HCEC 1CT (cell line): ENCODE data around the gene BCLAF1.

ENCODE experiments used
- DNase-seq: peaks from one replicate; pipeline ENCODE4 v3.0.0-alpha.2; 2017

Gene BCLAF1, protein sequence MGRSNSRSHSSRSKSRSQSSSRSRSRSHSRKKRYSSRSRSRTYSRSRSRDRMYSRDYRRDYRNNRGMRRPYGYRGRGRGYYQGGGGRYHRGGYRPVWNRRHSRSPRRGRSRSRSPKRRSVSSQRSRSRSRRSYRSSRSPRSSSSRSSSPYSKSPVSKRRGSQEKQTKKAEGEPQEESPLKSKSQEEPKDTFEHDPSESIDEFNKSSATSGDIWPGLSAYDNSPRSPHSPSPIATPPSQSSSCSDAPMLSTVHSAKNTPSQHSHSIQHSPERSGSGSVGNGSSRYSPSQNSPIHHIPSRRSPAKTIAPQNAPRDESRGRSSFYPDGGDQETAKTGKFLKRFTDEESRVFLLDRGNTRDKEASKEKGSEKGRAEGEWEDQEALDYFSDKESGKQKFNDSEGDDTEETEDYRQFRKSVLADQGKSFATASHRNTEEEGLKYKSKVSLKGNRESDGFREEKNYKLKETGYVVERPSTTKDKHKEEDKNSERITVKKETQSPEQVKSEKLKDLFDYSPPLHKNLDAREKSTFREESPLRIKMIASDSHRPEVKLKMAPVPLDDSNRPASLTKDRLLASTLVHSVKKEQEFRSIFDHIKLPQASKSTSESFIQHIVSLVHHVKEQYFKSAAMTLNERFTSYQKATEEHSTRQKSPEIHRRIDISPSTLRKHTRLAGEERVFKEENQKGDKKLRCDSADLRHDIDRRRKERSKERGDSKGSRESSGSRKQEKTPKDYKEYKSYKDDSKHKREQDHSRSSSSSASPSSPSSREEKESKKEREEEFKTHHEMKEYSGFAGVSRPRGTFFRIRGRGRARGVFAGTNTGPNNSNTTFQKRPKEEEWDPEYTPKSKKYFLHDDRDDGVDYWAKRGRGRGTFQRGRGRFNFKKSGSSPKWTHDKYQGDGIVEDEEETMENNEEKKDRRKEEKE

DNA sequence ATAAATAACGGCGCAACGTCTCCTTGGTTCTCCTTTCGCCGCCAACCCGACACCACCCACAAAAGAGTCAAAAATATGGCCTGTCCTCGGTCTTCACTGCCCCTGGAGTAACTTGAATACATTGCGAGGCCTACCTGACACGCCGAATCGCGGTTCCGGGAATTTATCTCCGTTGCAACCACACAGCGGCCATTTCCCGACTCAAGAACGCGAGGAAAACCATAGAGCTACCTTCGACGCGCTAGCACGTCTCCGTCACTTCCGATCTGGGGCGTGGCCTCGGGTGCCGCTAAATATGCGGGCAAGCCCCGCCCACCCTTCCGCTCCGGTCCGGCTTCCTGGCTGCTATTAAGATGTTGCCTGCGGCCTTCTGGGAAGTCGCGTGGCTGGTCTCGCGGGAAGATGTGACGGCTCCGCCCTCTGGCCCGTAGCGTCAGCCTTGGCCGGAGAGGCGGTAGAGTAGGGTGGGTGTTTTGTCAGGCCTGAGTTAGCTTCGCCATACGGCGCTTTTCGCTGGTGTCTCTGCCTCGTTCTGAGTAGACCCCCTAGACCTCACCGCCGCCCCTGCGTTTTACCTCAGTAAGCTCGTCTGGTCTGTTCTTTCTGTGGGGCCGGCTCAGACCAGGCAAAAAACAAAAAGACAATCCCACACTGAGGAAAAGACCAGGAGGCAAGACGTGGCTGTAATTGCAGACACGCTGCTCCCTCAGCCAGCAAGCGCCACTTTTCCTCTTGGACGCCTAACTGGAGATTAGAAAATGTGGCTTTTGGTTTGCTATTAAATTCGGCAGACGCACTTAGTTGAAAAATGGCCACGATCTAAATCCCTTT is at the start of gene BCLAF1:
Gene BCLAF1 (minus strand): TSS at position 268 of the 831 bp plus-strand sequence. CDS start 9,980 bp downstream, outside the sequence.
- peak; percentile 99 for DNase-seq

DNA sequence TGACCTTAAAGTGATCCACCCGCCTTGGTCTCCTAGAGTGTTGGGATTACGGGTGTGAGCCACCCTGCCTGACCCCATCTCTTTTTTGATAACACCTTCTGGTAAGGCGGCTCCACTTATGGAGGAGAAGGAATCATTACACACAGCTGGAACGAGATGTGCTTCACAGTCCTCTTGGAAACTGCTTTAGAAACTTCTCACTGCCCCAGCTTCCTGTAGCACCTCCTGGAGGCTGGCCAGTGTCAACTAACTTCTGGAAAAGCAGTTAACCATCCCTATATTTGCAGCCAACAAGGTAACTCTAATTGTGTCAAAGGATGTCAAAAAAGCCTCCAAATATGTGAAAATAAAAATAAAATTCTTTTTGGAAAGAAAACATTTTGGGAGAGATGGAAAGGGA is 48.8 kb upstream of the BCLAF1 start:
- DNase-seq, result no peak

DNA sequence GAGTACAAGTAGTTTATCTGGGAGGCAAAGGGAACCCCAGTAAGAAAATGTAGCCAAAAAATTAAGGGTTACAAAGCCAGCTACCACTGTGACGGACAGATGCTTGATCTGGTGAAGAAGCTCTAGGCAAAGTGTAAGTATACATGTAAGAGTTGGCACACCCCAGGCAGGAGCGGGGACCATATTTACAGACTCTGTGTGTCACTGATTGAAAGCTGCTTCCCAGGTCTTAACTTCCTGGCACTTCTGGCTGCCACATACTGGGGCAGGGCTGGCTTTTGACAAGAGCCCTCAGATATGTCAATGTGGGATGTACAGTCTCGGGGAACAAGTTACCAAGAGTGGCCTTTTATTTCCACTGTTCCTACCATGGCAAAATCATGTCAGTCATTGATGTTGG is 48.0 kb upstream of the BCLAF1 start:
- DNase-seq, result no peak

DNA sequence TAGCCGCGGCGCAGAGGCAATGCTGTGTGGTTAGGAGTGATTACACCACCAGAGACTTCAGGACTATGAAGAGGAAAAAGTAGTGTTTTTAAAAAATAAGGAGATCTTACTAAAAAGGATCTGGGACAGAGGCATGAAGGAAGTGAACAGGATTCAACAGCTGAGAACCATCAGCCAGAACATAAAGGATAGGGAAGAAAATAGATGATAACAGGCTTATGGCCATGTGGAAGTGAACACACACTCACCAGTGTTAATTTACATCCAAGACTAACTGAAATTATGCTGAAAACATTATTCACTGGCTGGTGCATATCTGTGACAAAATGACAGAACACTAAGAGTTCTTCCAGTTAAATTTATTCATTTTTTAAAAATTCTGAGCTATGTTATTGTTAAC is 47.5 kb upstream of the BCLAF1 start:
- DNase-seq, result no peak

DNA sequence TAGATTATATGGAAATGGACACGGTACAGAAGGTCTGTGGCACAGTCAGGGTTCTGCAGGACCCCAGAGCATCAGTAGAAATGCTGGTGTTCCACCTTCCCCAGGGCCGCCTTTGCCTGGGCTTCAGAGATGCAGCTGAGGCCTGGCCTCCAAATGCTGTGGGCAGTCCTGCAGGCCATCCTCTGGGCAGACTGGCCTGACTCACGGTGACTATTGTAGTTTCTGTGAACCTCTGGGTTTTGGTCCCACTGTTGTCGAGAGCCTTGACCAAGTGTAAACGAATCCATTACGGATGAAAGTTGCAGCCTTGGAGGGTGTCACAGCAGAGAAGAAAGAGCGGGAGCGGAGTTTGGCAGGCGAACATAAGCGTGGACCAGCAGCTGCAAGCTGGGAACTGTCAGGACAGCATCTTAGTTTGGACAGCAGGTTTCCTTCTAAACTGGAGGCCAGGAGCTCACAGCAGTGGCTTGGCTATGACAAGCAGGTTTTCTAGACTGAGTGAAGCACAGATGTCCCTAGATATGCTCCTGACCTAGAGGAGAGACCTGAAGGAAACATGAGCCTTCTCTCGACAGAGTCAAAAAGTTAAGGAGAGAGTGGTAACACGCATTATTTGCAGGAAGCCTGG is 46.2 kb upstream of the BCLAF1 start:
- no peak for DNase-seq

DNA sequence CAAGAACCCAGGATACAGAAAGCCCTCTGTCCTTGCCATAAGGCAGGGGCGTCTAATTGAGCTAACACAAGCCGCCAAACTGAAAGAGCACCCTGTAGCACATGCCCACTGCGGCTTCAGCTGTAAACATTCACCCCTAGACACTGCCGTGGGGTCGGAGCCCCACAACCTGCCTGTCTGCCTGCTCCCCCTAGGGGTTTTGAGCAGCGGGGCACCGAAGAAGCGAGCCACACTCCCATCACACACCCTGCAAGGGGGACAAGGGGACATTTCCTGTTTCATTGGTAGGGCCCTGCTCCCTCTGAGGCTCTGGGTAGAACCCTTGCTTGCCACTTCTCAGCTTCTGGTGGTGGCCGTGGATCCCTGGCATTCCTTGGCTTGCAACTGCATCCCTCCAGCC is 45.2 kb upstream of the BCLAF1 start:
- DNase-seq, result no peak

DNA sequence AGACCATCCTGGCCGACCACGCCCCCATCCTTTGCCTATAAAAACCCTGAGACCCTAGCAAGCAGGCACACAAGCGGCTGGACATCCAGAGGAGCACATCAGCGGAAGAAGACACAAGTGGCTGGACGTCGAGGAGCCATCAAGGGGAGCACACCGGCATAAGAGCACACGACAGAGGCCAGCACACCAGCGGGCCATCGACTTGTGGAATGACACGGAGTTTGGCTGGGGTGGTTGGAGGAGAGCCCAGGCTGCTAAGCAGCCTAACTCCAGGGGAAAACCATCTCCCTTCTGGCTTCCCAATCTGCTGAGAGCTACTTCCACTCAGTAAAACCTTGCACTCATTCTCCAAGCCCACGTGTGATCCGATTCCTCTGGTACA is 44.8 kb upstream of the BCLAF1 start:
- no peak for DNase-seq

DNA sequence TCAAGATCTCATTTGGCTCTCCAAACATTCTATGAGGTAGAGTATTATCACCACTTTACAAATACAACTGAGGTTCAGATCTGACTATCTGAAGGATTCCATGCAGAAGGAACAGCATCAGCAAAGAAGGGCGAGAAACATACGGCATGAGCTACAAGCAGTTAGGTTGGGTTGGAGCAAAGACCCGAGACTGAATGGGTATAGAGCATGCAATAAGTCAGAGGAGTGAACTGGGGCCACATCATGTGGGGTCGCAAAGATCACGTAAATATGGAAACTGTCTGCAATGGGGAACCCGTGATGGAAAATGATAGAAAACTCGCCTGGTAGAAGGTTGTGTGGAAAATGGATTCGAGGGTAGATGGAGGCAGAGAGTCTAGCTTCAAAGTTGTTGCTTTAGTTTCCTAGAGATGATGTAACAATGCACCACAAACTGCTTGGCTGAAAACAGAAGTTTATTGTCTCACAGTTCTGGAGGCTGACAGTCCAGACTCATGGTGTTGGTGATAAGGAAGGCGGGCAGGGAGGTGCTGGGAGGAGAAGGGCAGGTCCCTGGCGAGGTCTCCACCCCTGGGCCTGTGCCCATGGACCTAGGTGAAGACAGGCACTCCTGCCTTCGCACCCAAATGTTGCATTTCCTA is 44.3 kb upstream of the BCLAF1 start:
- DNase-seq, result no peak

DNA sequence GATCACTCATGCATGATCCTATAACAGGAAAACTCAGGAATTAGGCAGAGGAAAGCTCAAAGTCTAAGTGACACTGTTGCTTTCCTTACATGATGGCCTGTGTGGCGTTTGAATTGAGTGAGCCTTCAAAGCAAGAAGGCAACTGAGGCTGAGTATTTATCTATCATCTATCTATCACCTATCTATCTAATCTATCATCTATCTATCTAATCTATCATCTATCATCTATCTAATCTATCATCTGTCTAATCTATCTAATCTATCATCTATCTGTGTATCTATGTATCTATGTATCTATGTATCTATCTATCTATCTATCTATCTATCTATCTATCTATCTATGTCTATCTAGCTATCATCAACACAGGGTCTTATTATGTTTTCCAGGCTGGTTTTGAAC is 41.8 kb upstream of the BCLAF1 start:
- no peak for DNase-seq

DNA sequence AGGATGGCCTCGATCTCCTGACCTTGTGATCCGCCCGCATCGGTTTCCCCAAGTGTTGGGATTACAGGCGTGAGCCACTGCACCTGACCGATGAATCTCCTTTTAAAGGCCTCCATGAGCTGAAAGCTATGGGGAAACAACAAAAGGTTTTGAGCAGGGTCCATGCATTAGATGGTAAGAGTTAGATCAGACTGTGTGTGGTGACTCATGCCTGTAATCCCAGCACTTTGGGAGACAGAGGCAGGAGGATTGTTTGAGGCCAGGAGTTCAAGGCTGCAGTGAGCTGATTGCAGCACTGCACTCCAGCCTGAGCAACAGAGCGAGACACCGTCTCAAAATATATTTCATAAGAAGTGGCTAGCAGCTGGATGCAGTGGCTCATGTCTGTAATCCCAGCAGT is 41.0 kb upstream of the BCLAF1 start:
- no peak for DNase-seq

DNA sequence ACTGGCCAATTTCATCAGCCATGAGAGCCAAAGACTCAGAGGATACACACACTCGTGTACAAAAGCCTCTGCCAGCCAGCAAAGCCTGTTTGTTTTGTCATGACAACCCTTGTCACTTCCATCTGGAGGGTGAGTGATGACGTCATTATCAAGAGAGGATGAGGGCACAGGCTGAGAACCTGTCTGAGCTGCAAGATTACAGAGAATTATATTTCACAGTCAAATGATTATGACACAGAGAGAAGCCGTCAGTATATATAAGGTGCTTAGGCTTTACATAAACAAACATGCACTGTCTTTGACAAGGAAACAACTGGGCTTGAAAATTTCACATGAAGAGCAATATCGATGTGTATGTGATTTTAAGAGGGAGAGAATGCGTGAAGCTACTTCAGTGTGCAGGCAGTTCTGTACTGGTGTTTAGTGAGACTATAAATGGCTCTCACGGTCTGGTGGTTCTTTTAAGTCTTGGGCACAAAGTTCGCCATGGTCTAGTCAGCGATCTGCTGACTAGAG is 36.5 kb upstream of the BCLAF1 start:
- no peak for DNase-seq

DNA sequence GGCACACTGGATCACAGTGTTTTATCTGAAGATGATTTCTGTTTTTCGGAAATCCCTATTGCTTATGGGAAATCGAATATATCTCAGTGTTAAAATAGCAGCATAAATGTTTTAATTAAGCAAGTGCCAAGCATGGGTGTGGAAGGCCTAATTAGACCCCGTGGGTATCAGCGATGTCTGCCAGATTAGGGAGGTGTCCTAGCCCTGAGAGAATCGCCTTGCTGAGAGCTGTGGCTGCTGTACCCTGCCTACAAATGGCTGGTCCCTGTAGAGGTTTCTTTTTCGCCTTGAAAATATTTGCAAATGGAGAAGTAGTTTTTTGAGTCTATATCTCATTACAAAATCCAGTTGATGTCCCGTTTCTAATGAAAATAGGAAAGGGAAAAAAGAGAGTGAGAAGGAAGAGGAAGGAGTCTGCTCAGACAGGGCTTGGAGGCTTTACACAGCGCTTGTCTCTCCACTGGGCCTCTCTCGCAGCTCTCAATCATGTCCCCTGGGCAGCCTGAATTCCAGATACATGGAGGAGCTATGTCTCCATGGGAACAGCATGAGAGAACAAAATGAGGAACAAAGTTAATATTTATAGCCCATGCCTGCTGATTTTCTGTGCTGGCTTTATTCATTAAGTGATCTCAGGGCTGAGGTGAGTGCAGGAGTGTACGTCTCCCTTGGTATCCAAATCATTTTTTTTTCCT is 35.2 kb upstream of the BCLAF1 start:
- no peak for DNase-seq

DNA sequence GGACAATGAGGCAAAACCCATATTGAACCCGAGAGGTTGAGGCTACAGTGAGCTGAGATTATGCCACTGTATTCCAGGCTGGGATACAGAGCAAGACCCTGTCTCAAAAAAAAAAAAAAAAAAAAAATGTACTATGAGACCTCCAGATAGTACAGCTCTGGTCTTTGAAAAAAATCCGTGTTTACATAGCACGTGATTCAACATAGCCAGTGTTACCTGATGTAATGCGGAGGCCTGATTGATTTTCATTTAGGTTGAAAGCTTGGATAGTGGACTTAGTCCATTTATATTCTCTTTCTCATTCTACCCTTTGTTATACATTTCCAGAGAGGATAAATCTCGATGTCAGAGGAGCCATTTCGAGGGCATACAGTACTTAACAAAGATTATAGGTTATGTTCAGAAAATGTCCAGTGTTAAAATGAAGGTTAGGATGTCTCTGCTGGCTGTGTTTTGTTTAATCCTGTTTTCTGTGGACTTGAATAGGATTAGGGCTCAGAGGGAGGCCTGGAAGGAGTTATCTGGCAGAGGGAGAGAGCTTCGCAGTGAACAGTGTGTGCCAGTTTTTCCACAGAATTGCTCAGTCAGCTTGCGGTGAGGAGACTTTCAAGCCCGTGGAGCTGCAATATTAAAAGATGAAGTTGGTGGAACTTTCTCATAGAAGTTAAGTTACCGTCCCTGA is 33.9 kb upstream of the BCLAF1 start:
- DNase-seq, result no peak

DNA sequence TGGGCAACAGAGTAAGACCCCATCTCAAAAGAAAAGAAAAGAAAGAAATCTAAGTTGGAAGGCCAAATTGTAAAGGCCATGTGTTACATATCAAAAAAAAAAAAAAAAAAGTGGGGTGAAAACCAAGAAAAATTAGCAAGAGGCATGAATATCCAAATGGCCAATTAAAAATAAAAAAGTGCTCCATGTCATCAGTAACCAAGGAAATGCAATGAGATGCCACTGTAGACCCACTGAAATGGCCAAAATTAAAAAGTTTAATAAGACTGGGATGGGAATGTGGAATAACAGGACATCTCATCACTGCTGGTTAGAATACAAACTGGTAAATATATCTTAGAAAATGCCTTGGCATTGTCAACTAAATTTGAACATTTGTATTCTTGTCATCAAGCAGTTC is 30.1 kb upstream of the BCLAF1 start:
- no peak for DNase-seq

DNA sequence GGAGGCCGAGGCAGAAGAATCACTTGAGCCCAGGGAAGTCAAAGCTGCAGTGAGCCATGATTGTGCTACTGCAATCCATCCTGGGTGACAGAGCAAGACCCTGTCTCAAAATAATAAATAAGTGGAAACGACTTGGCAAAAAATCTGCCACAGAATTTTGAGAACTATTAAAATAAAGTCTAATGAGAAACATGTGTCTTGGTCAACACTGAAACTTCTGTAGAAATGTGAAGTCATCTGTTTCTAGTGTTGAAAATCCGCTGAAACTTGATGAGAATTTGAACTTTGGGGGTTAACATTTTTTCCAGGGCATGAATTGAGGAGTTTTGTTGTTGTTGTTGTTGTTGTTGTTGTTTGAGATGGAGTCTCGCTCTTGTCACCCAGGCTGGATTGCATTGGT is 29.0 kb upstream of the BCLAF1 start:
- DNase-seq, result no peak

DNA sequence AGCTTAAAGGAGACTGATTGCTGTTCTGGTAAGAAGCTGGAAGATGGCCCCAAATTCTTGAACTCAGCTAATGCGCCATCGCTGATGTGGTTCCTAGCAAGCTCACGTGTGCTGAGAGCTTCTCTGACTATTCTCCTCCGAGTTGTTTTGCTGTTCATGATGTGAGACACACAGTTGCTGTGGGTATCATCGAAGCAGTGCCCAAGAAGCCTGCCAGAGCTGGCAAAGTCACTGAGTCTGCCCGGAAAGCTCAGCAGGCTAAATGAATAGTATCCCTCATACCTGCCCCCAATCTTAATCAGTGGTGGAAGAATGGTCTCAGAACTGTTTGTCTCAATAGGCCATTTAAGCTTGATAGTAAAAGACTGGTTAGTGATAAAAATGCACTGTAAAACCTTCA is 28.3 kb upstream of the BCLAF1 start:
- DNase-seq, result no peak

DNA sequence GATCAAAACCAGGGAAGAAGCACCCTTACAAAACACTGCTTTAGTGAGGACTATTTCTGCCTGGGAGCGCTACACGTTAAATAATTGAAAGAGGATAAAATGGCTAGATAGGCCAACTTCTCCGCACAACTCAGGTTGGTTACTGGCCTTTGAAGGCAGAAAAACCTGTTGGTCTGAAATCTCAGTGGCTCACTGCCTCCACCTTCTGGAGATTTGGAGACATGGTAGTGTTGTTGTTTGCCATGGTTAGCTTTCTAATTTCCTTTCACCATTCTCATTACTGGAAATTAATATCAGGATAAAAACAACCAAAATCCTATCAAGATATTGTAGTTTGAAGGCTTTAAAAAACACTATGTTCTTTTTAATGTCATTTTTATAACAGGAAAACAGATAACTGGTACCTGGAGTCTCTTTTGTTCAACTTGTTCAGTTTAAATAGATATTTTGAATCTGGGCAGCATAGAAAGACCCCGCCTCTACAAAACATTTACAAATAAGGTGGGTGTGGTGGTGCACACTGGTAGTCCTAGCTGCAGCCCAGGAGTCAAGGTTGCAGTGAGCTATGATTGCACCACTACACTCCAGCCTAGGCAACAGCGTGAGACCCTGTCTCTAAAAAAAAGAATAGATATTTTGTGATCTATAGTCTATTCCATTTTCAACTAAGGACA is 27.5 kb upstream of the BCLAF1 start:
- peak; percentile 45 for DNase-seq

DNA sequence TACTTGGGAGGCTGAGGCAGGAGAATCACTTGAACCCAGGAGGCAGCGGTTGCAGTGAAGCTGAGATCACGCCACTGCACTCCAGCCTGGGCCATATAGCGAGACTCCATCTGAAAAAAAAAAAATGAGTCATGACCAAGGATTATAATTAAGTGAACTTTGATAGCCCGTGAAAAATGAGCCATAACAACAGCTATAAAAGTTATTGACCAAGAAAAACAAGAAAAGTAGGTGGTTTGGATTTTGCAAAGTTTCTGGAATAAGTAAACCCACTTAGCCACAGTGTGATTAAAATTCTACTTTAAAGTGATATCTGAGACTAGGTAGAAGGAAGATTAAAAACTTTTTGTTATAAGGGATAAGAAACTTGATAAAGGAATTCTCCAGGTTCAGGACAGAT is 25.9 kb upstream of the BCLAF1 start:
- DNase-seq, result no peak

DNA sequence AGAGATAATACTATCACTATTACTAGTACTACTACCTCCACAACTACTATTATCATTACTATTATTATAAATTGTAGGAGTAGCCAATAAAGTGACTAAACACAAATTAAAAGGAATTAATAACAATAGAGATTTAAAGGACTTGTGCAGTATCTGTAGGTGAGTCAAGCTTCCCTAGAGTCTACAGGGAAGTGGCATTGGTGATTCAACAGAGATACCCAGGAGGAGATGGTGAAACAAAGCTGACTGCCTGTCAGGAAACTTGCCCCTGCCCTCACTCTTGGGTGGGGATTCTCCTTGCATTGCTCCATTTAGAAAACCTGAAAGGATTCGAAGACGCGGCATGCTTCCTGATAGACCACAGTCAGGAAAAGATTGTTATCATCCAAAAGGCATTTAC is 23.3 kb upstream of the BCLAF1 start:
- no peak for DNase-seq

DNA sequence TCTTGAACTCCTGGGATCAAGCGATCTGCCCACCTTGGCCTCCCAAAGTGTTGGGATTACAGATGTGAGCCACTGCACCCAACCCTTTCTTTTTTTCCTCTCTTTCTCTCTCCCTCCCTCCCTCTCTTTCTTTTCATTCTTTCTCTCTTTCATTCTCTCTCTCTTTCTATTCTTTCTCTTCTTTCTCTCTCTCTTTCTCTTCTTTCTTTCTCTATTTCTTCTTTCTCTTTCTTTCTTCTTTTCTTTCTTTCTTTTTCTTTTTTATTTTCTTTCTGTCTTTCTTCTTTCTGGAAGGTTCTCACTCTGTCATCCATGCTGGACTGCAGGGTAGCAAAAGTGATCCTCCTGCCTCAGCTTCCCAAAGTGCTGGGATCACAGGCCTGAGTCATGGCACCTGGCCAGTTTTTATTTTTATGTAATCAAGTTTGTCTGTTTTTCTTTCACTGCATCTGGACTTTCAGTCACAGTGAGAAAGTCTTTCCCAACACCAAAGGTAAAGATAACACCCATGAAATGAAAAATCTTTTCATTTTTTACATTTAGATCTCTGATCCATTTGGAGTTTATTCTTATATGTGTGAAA is 20.2 kb upstream of the BCLAF1 start:
- DNase-seq, result no peak
